HepG2 (cell line): ENCODE measurements around the gene CCL8. TPM values are rescaled to one million over a fixed set of nuclear protein-coding genes. Genes with fewer than 3 reads are reported as not detected.

Source experiments
- ATAC-seq: fragments of 200-7000 bp; cut with Tn5 transposase; 3 replicates; pipeline ENCODE4 v1.9.1; 2020; ENCODE audit warnings: mild to moderate bottlenecking, moderate library complexity
- BruUV-seq: library from RNA; stranded (reverse); fragments of 400-500 nt; replicated peaks from 2 replicates; lab custom pipeline; 2021; lab: Mats Ljungman, UMichigan
- CTCF ChIA-PET: fragments of 300-600 bp; formaldehyde crosslinking; extraction: SDS; loops from one replicate; lab custom pipeline; 2021; ENCODE audit warnings: low total read pairs, inconsistent platforms, low intra/inter-chr PET ratio; lab: Yijun Ruan, JAX
- POLR2A ChIA-PET: fragments of 350-600 bp; sonication (Branson Sonifier 250); formaldehyde crosslinking; loops from one replicate; lab custom pipeline; 2020; ENCODE audit warnings: antibody characterized with exemption, inconsistent platforms; lab: Yijun Ruan, JAX
- DNase-seq: peaks from one replicate; pipeline ENCODE4 v3.0.0-alpha.2; 2015; ENCODE audit warnings: low spot score
- FAIRE-seq: peaks from 3 replicates; lab custom pipeline; 2011; peaks lifted over from hg19 to GRCh38; lab: Jason Lieb, UNC
- H2AFZ ChIP-seq: one replicate; pipeline ENCODE4 v1.6.1; 2011; ENCODE audit warnings: low read length, inconsistent platforms
- H3K27ac ChIP-seq: fragments of 300-600 bp; 3 replicates; pipeline ENCODE4 v1.8.0; 2011; ENCODE audit warnings: mixed run types, mild to moderate bottlenecking, mixed read lengths, low read length, inconsistent platforms; ENCODE audit not compliant: insufficient read depth; ENCODE audit errors: extremely low read length
- H3K27me3 ChIP-seq, 2 experiments: fragments of 200-600 bp in 1 of 2; 2 replicates in 1 of 2; 3 replicates in 1 of 2; pipeline versions ENCODE4 v1.6.0 to v1.8.0; 2011; ENCODE audit warnings: low read length in 2 of 2, mild to moderate bottlenecking in 2 of 2, moderate library complexity in 2 of 2, inconsistent platforms in 1 of 2; ENCODE audit not compliant: insufficient read depth in 2 of 2, control insufficient read depth in 1 of 2
- H3K36me3 ChIP-seq, 2 experiments: fragments of 200-600 bp in 1 of 2; replicated peaks in 1 of 2; 2 replicates in 1 of 2; 3 replicates in 1 of 2; pipeline versions ENCODE4 v1.5.1 to v1.8.0; 2011; ENCODE audit warnings: low read length in 2 of 2, inconsistent platforms in 1 of 2; ENCODE audit not compliant: insufficient read depth in 2 of 2, control insufficient read depth in 1 of 2
- H3K4me1 ChIP-seq: 2 replicates; pipeline ENCODE4 v1.5.1; 2012; ENCODE audit warnings: low read length, inconsistent platforms; ENCODE audit not compliant: insufficient read depth
- H3K4me2 ChIP-seq: 2 replicates; pipeline ENCODE4 v1.6.0; 2011; ENCODE audit warnings: low read depth, low read length, inconsistent platforms
- H3K4me3 ChIP-seq, 3 experiments: fragments of 200-600 bp in 1 of 3; sonication (generic), shearing (Covaris generic) in 1 of 3; replicated peaks in 1 of 3; 2 replicates each; pipeline ENCODE4 v1.5.1; 2011 to 2016; ENCODE audit warnings: low read length in 3 of 3, inconsistent platforms in 2 of 3, low read depth in 2 of 3, mild to moderate bottlenecking in 2 of 3, control low read depth in 1 of 3, mixed read lengths in 1 of 3; ENCODE audit not compliant: insufficient read depth in 1 of 3
- H3K79me2 ChIP-seq: one replicate; pipeline ENCODE4 v1.6.1; 2011; ENCODE audit warnings: low read length, inconsistent platforms; ENCODE audit not compliant: insufficient read depth
- H3K9ac ChIP-seq: 2 replicates; pipeline ENCODE4 v1.6.0; 2011; ENCODE audit warnings: mild to moderate bottlenecking, low read depth, low read length, inconsistent platforms; ENCODE audit not compliant: insufficient read depth
- H3K9me3 ChIP-seq: 2 replicates; pipeline ENCODE4 v1.5.1; 2012; ENCODE audit warnings: mild to moderate bottlenecking, low read length
- H4K20me1 ChIP-seq: 2 replicates; pipeline ENCODE4 v1.6.0; 2011; ENCODE audit warnings: inconsistent platforms, mild to moderate bottlenecking, low read length, moderate library complexity; ENCODE audit not compliant: insufficient read depth
- CBX1 ChIP-seq: IDR thresholded peaks from one replicate; pipeline ENCODE4 v1.6.1; 2016; ENCODE audit warnings: antibody characterized with exemption, low read depth
- DR1 ChIP-seq: sonication (generic); formaldehyde crosslinking; IDR thresholded peaks from 2 replicates; pipeline ENCODE4 v1.8.0; 2021; ENCODE audit warnings: mild to moderate bottlenecking, missing genetic modification reagents, inconsistent platforms
- ELF1 ChIP-seq: sonication (generic); formaldehyde crosslinking; IDR thresholded peaks from 2 replicates; pipeline ENCODE4 v1.4.0; 2020; ENCODE audit warnings: missing genetic modification reagents
- GPN1 ChIP-seq: sonication (generic); formaldehyde crosslinking; IDR thresholded peaks from 2 replicates; pipeline ENCODE4 v1.5.1; 2020; ENCODE audit warnings: missing genetic modification reagents, borderline replicate concordance
- HDAC6 ChIP-seq: fragments of 200-600 bp; sonication (generic); IDR thresholded peaks from 2 replicates; pipeline ENCODE4 v1.7.0; 2017; ENCODE audit warnings: mild to moderate bottlenecking, antibody characterized with exemption, low read length, low read depth
- KAT7 ChIP-seq: IDR thresholded peaks from 2 replicates; pipeline ENCODE4 v1.6.1; 2018; ENCODE audit warnings: borderline replicate concordance, missing compliant biosample characterization
- NFYC ChIP-seq: IDR thresholded peaks from 2 replicates; pipeline ENCODE4 v1.6.1; 2016; ENCODE audit warnings: missing genetic modification reagents, missing compliant biosample characterization
- RXRA ChIP-seq: sonication (generic); formaldehyde crosslinking; IDR thresholded peaks from 2 replicates; pipeline ENCODE4 v1.5.1; 2020; ENCODE audit warnings: missing genetic modification reagents
- ZNF142 ChIP-seq: sonication (generic); formaldehyde crosslinking; IDR thresholded peaks from 2 replicates; pipeline ENCODE4 v1.4.0; 2020; ENCODE audit warnings: missing genetic modification reagents
- ZNF562 ChIP-seq: sonication (generic); formaldehyde crosslinking; IDR thresholded peaks from 2 replicates; pipeline ENCODE4 v1.8.0; 2022; ENCODE audit warnings: missing genetic modification reagents, borderline replicate concordance
- ZNF713 ChIP-seq: sonication (generic); formaldehyde crosslinking; IDR thresholded peaks from 2 replicates; pipeline ENCODE4 v1.4.0; 2020; ENCODE audit warnings: mild to moderate bottlenecking, missing genetic modification reagents
- ZNF724P ChIP-seq: sonication (generic); formaldehyde crosslinking; IDR thresholded peaks from 2 replicates; pipeline ENCODE4 v1.8.0; 2022; ENCODE audit warnings: missing genetic modification reagents, borderline replicate concordance
- ZSCAN21 ChIP-seq: sonication (generic); formaldehyde crosslinking; IDR thresholded peaks from 2 replicates; pipeline ENCODE4 v1.8.0; 2022; ENCODE audit warnings: mild to moderate bottlenecking, missing genetic modification reagents, moderate library complexity, borderline replicate concordance
- WGBS: methylation state at CpG from one replicate; pipeline ENCODE4 v1.1.6; 2017; ENCODE audit warnings: low lambda C conversion rate; 5-methylcytosine and 5-hydroxymethylcytosine counted together
- in situ Hi-C: cut with HindIII; loops from 2 replicates; pipeline ENCODE4 v1.10.0; 2017; ENCODE audit warnings: low pct_unique_long_range_greater_than_20kb; ENCODE audit not compliant: extremely low pct_ligation_motif_present
- intact Hi-C: fragments of 100-400 bp; cut with micrococcal nuclease; formaldehyde crosslinking; loops from one replicate; pipeline ENCODE4 v1.10.0; 2022; ENCODE audit not compliant: unreplicated experiment
- polyA plus RNA-seq, 8 experiments: library from polyadenylated mRNA; depleted of rRNA in 3 of 8; stranded (reverse) in 7 of 8; unstranded in 1 of 8; fragments of >200 nt; fragmentation: Illumina TruSeq in 4 of 8; extraction: Trizol in 4 of 8; gene quantifications; 2 replicates each; pipeline versions ENCODE4 v1.2.1 to v1.2.3, GENCODE V29; 2011 to 2016; ENCODE audit warnings: low read depth in 4 of 8, missing spikeins in 1 of 8, mixed read lengths in 1 of 8; ENCODE audit not compliant: insufficient read depth in 1 of 8
- total RNA-seq, 5 experiments: library from RNA; depleted of rRNA; stranded (reverse); fragments of >200 nt; fragmentation: Illumina TruSeq; extraction: Trizol; gene quantifications; 2 replicates each; pipeline ENCODE4 v1.2.3, GENCODE V29; 2016; ENCODE audit warnings: low read depth in 1 of 5

Gene CCL8
- total and polyA plus RNA-seq, 2 of the 13 experiments (the other 11 are each of a cell fraction or from before 2014, with no cell fraction given) = not detected

- ATAC-seq = no peak
- POLR2A ChIA-PET = no interaction called here
- WGBS = 23% methylated on average over 3 of the region's 3 CpGs
Measured at GRCh38 chr17:34358631-34359030, 39.4 kb downstream of the CCL8 start.

More at GRCh38 chr17:34358631-34359030, 39.4 kb downstream of the CCL8 start:
- BruUV-seq = no TSS peak
- no peak overlapping the region for H3K4me3 ChIP-seq
- CTCF ChIA-PET = interaction anchor here (6.2 kb wide), 1 partner anchor 159 kb away, joined by 246 read pairs; no protein-coding TSS in a partner anchor
- no peak overlapping the region for H2AFZ ChIP-seq
- no peak overlapping the region for H3K27ac ChIP-seq
- no peaks in the 10 kb centered on the region for H4K20me1 ChIP-seq
- H3K9me3 ChIP-seq = no peaks in the 10 kb centered on the region
- H3K27me3 ChIP-seq = no peaks in the 10 kb centered on the region
- no peaks in the 10 kb centered on the region for H3K4me1 ChIP-seq
- TF ChIP-seq HDAC6 (no peak), ZNF562 (CRISPR knock-in tag) (no peak), ZSCAN21 (no peak), ELF1 (CRISPR knock-in tag) (no peak), DR1 (CRISPR knock-in tag) (no peak), NFYC (no peak), KAT7 (CRISPR knock-in tag) (no peak), RXRA (CRISPR knock-in tag) (no peak), ZNF724P (CRISPR knock-in tag) (no peak), CBX1 (no peak), ZNF713 (no peak), ZNF142 (CRISPR knock-in tag) (no peak), GPN1 (CRISPR knock-in tag) (no peak)
- H3K9ac ChIP-seq = no peak overlapping the region
- FAIRE-seq (no peak), DNase-seq (no peak)
- H3K36me3 ChIP-seq = no peaks in the 10 kb centered on the region
- H3K79me2 ChIP-seq = no peaks in the 10 kb centered on the region
- intact Hi-C loops (no loop called here), in situ Hi-C loops (no loop called here)
- H3K4me2 ChIP-seq = no peak overlapping the region
